B cell (primary cell): Measurements from ENCODE around the gene NLRP1. TPM values are rescaled to one million over a fixed set of nuclear protein-coding genes. Genes with fewer than 3 reads are reported as not detected.

Source experiments
- ATAC-seq: fragments of 200-7000 bp; cut with Tn5 transposase; one replicate; pipeline ENCODE4 v1.10.0; 2021; ENCODE audit warnings: low read depth, mild to moderate bottlenecking, moderate number of reproducible peaks, moderate library complexity
- CTCF ChIA-PET: fragments of 350-600 bp; sonication (Branson Sonifier 250); formaldehyde crosslinking; loops from one replicate; lab custom pipeline; 2021; ENCODE audit warnings: antibody characterized with exemption, inconsistent platforms; lab: Charles Lee
- POLR2A ChIA-PET: fragments of 350-600 bp; sonication (Branson Sonifier 250); formaldehyde crosslinking; loops from one replicate; lab custom pipeline; 2021; ENCODE audit warnings: antibody characterized with exemption; lab: Charles Lee
- DNase-seq: peaks from one replicate; pipeline ENCODE4 v3.0.0; 2013
- H2AFZ ChIP-seq: 2 replicates; pipeline ENCODE4 v1.6.1; 2012; ENCODE audit warnings: mild to moderate bottlenecking, low read depth, low read length; ENCODE audit not compliant: insufficient read depth, poor library complexity, severe bottlenecking
- H3K27ac ChIP-seq, 2 donors: 1 replicate in 1 of 2; 2 replicates in 1 of 2; pipeline ENCODE4 v1.5.1; 2012 to 2013; ENCODE audit warnings: low read length in 2 of 2, mild to moderate bottlenecking in 2 of 2, moderate library complexity in 1 of 2
- H3K27me3 ChIP-seq, 4 experiments: fragments of 200-600 bp in 1 of 4; sonication (generic) in 1 of 4; replicated peaks in 1 of 4; 1 replicate in 2 of 4; 2 replicates in 2 of 4; pipeline versions ENCODE4 v1.6.1 to v1.7.0; 2013 to 2016; ENCODE audit warnings: low read length in 3 of 4, mild to moderate bottlenecking in 2 of 4, mixed read lengths in 1 of 4, moderate library complexity in 1 of 4; ENCODE audit not compliant: insufficient read depth in 4 of 4, control insufficient read depth in 3 of 4; ENCODE audit errors: control extremely low read depth in 1 of 4
- H3K36me3 ChIP-seq, 2 experiments: replicated peaks in 1 of 2; 1 replicate in 1 of 2; 2 replicates in 1 of 2; pipeline versions ENCODE4 v1.6.1 to v1.7.1; 2013; ENCODE audit warnings: low read length in 1 of 2; ENCODE audit not compliant: insufficient read depth in 2 of 2, control insufficient read depth in 1 of 2; ENCODE audit errors: control extremely low read depth in 1 of 2, extremely low read depth in 1 of 2
- H3K4me1 ChIP-seq, 2 donors: fragments of 200-600 bp in 1 of 2; sonication (generic) in 1 of 2; 1 replicate in 1 of 2; 2 replicates in 1 of 2; pipeline versions ENCODE4 v1.5.1 to v1.6.1; 2013 to 2017; ENCODE audit warnings: low read length in 2 of 2; ENCODE audit not compliant: control insufficient read depth in 2 of 2, insufficient read depth in 2 of 2
- H3K4me2 ChIP-seq: replicated peaks from 2 replicates; pipeline ENCODE3; 2012; ENCODE audit warnings: mild to moderate bottlenecking, low read depth, low read length; ENCODE audit not compliant: poor library complexity, severe bottlenecking
- H3K4me3 ChIP-seq, 5 experiments: fragments of 200-600 bp in 1 of 5; sonication (generic) in 1 of 5; 1 replicate in 3 of 5; 2 replicates in 2 of 5; pipeline versions ENCODE4 v1.5.1 to v1.7.0; 2011 to 2016; ENCODE audit warnings: low read length in 4 of 5, mild to moderate bottlenecking in 4 of 5, low read depth in 2 of 5, control low read depth in 1 of 5, moderate library complexity in 1 of 5; ENCODE audit not compliant: insufficient read depth in 1 of 5; ENCODE audit errors: control extremely low read depth in 1 of 5, extremely low read depth in 1 of 5
- H3K79me2 ChIP-seq: fragments of 200-600 bp; sonication (generic); one replicate; pipeline ENCODE4 v1.6.0; 2016; ENCODE audit warnings: low read length; ENCODE audit not compliant: control insufficient read depth, insufficient read depth
- H3K9ac ChIP-seq: fragments of 200-600 bp; sonication (generic); 2 replicates; pipeline ENCODE4 v1.6.1; 2017; ENCODE audit warnings: mild to moderate bottlenecking, low read length, moderate library complexity
- H3K9me3 ChIP-seq, 3 donors: one replicate each; pipeline versions ENCODE4 v1.6.1 to v1.7.1; 2013; ENCODE audit warnings: low read length in 2 of 3; ENCODE audit not compliant: control insufficient read depth in 2 of 3, insufficient read depth in 1 of 3; ENCODE audit errors: control extremely low read depth in 1 of 3
- H4K20me1 ChIP-seq: 2 replicates; pipeline ENCODE4 v1.6.0; 2012; ENCODE audit warnings: mild to moderate bottlenecking, low read length; ENCODE audit not compliant: insufficient read depth, control insufficient read depth, poor library complexity, severe bottlenecking
- H3K27ac Mint-ChIP-seq: one replicate; pipeline ENCODE4 v1.8.0; 2021; ENCODE audit warnings: mixed read lengths
- H3K27me3 Mint-ChIP-seq: one replicate; pipeline ENCODE4 v1.8.0; 2021; ENCODE audit warnings: mixed read lengths
- H3K4me1 Mint-ChIP-seq: one replicate; pipeline ENCODE4 v1.8.0; 2021; ENCODE audit warnings: mixed read lengths
- H3K4me3 Mint-ChIP-seq: one replicate; pipeline ENCODE4 v1.8.0; 2021; ENCODE audit warnings: mixed read lengths
- H3K9me3 Mint-ChIP-seq: one replicate; pipeline ENCODE4 v1.8.0; 2022; ENCODE audit warnings: mixed read lengths; ENCODE audit not compliant: insufficient read depth
- EZH2 ChIP-seq: IDR thresholded peaks from 2 replicates; pipeline ENCODE4 v1.6.1; 2012; ENCODE audit warnings: borderline replicate concordance, low read depth, mild to moderate bottlenecking, moderate library complexity, low read length; ENCODE audit not compliant: insufficient read depth, poor library complexity, severe bottlenecking
- WGBS: methylation state at CpG from one replicate; pipeline ENCODE4 v1.1.5; 2013; ENCODE audit warnings: missing lambda C conversion rate; ENCODE audit not compliant: insufficient coverage; 5-methylcytosine and 5-hydroxymethylcytosine counted together
- intact Hi-C: fragments of 100-400 bp; cut with micrococcal nuclease; formaldehyde crosslinking; loops from one replicate; pipeline ENCODE4 v1.10.0; 2022
- polyA plus RNA-seq: library from polyadenylated mRNA; depleted of rRNA; stranded (reverse); fragments of >200 nt; gene quantifications from 2 replicates; pipeline ENCODE4 v1.2.3, GENCODE V29; 2012
- total RNA-seq, 2 donors: library from RNA; stranded (reverse); fragments of 120-200 nt in 1 of 2; gene quantifications; 1 replicate in 1 of 2; 2 replicates in 1 of 2; pipeline versions ENCODE4 v1.2.3 to v1.2.4, GENCODE V29; 2013 to 2022
- TF ChIP-seq, protein P1 (sequence below): fragments of 200-600 bp; IDR thresholded peaks from one replicate; pipeline ENCODE4 v1.8.0; 2022; ENCODE audit warnings: antibody characterized with exemption, mild to moderate bottlenecking

Gene NLRP1
- total and polyA plus RNA-seq, 2 donors (not counting 1 experiment from before 2014, with no cell fraction given): 141 to 189 TPM

DNA sequence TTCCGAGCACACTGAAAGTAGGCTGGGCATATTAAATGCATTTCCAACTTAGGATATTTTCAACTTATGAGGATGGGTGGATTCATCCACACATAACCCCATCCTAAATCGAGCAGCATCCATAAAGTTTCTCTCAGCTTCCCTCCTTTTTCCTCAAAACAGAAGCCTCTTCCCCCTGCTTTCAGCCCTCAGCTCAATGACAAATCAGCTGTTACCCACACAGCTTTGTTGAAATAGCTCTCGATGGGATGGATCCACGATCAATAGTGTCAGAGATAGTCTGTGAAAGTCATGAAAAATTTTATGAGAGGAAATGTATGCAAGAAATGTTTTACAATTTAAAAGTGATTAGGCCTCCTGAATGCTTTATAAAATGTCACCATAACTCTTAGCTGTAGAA is 118.0 kb downstream of the NLRP1 start:
- Mint-ChIP-seq H3K27ac (no peak overlapping the region), H3K4me1 (peaks cover 29% of the 10 kb centered on the region), H3K9me3 (no peaks in the 10 kb centered on the region), H3K27me3 (no peaks in the 10 kb centered on the region), H3K4me3 (no peak overlapping the region)
- Histone ChIP-seq H2AFZ (no peak overlapping the region), H3K9me3 (no peaks in the 10 kb centered on the region), H3K4me3 (no peak overlapping the region), H3K4me1 (peaks cover 11 to 20% of the 10 kb centered on the region in 2 donors), H3K27ac (no peak overlapping the region), H3K36me3 (peaks cover 2 to 5% of the 10 kb centered on the region in 2 experiments), H3K4me2 (no peak overlapping the region), H4K20me1 (peaks cover 6% of the 10 kb centered on the region), H3K79me2 (peaks cover 72% of the 10 kb centered on the region), H3K9ac (no peak overlapping the region), H3K27me3 (no peaks in the 10 kb centered on the region)
- intact Hi-C loops: no loop called here
- 92% methylated on average over 3 of the region's 4 CpGs for WGBS
- no peak for DNase-seq
- CTCF ChIA-PET: interaction anchor here (0.8 kb wide), 1 partner anchor 27 kb away, joined by 3 read pairs; the partner anchor contains the start of gene C1QBP
- ATAC-seq: no peak
- TF ChIP-seq, protein P1, sequence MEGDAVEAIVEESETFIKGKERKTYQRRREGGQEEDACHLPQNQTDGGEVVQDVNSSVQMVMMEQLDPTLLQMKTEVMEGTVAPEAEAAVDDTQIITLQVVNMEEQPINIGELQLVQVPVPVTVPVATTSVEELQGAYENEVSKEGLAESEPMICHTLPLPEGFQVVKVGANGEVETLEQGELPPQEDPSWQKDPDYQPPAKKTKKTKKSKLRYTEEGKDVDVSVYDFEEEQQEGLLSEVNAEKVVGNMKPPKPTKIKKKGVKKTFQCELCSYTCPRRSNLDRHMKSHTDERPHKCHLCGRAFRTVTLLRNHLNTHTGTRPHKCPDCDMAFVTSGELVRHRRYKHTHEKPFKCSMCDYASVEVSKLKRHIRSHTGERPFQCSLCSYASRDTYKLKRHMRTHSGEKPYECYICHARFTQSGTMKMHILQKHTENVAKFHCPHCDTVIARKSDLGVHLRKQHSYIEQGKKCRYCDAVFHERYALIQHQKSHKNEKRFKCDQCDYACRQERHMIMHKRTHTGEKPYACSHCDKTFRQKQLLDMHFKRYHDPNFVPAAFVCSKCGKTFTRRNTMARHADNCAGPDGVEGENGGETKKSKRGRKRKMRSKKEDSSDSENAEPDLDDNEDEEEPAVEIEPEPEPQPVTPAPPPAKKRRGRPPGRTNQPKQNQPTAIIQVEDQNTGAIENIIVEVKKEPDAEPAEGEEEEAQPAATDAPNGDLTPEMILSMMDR: no peak
- no peak for TF ChIP-seq EZH2
- POLR2A ChIA-PET: no interaction called here

DNA sequence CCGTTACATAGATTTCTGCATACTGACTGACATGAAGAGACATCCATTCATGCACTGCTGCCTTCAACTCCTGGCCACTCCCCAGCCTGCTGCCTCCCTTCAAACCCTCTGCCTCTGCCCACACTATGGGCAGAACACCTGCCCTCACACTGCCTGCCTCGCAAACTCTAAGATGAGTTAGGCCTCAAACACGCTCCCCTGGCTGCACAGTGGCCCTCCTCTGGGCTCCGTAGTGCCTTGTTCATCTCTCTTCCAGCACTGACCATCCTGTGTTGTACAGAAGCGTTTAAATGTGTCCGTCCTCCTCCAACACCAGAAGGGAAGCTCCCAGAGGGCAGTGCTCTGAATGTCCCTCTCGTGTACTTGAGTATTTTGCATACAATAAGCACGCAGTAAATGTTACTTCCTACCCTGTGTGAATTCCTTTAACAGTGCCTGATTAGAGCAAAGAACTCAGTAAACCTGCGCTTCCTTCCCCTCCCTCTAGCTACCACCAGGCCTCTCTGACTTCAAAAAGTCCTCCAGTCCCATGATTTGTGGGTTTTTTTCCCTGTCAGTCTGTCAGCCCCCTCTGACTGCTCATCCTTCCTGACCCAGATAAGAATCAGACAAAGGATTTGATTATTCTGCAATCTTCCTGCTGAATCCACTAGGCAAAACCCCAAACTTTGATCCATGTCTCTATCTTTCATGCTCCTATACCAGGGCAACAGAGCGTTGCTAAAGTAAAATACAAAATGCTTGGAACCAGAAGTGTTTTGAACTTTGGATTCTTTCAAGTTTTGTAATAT is 119.4 kb downstream of the NLRP1 start:
- Histone ChIP-seq H3K27me3 (no peaks in the 10 kb centered on the region), H4K20me1 (peaks cover 6% of the 10 kb centered on the region), H3K4me2 (no peak overlapping the region), H3K79me2 (peaks cover 72% of the 10 kb centered on the region), H3K36me3 (peaks cover 2 to 10% of the 10 kb centered on the region in 2 experiments), H3K4me3 (no peak overlapping the region), H3K9me3 (no peaks in the 10 kb centered on the region), H3K9ac (no peak overlapping the region), H3K4me1 (peaks cover 11 to 20% of the 10 kb centered on the region in 2 donors), H3K27ac (no peak overlapping the region), H2AFZ (no peak overlapping the region)
- CTCF ChIA-PET: interaction anchor here (1.9 kb wide), 1 partner anchor 26 kb away, joined by 6 read pairs; the partner anchor contains the start of gene C1QBP
- H3K4me3 Mint-ChIP-seq: no peak overlapping the region
- POLR2A ChIA-PET: no interaction called here
- no peaks in the 10 kb centered on the region for H3K27me3 Mint-ChIP-seq
- H3K27ac Mint-ChIP-seq: no peak overlapping the region
- H3K9me3 Mint-ChIP-seq: no peaks in the 10 kb centered on the region
- TF ChIP-seq EZH2: no peak
- TF ChIP-seq, protein P1: no peak
- ATAC-seq (no peak), DNase-seq (no peak)
- WGBS: 97% methylated on average over 7 of the region's 10 CpGs
- H3K4me1 Mint-ChIP-seq: peaks cover 29% of the 10 kb centered on the region
- intact Hi-C loops: no loop called here
